Smooth muscle cell (in vitro differentiated cells): Measurements from ENCODE around the gene LHFPL2. TPM values are rescaled to one million over a fixed set of nuclear protein-coding genes. Genes with fewer than 3 reads are reported as not detected.

ENCODE experiments used
- DNase-seq: peaks from one replicate; lab custom pipeline; 2025; ENCODE audit not compliant: unreplicated experiment; lab: John Stamatoyannopoulos, UW
- H2AFZ ChIP-seq: fragments of 200-600 bp; sonication (generic); 2 replicates; pipeline ENCODE4 v1.6.0; 2016; ENCODE audit warnings: antibody characterized with exemption, low read depth, mild to moderate bottlenecking
- H3F3A ChIP-seq: fragments of 200-600 bp; sonication (generic); 2 replicates; pipeline ENCODE4 v1.6.0; 2017; ENCODE audit warnings: antibody characterized with exemption, low read depth
- H3K27ac ChIP-seq: fragments of 200-600 bp; sonication (generic); 2 replicates; pipeline ENCODE4 v1.5.1; 2016; ENCODE audit warnings: low read depth, mild to moderate bottlenecking
- H3K27me3 ChIP-seq: fragments of 200-600 bp; sonication (generic); 2 replicates; pipeline ENCODE4 v1.6.1; 2016; ENCODE audit warnings: low read depth, mild to moderate bottlenecking
- H3K36me3 ChIP-seq: fragments of 200-600 bp; sonication (generic); 2 replicates; pipeline ENCODE4 v1.5.1; 2016; ENCODE audit warnings: low read depth
- H3K4me1 ChIP-seq: fragments of 200-600 bp; sonication (generic); 2 replicates; pipeline ENCODE4 v1.5.1; 2016; ENCODE audit warnings: low read depth
- H3K4me2 ChIP-seq: fragments of 200-600 bp; sonication (generic); 2 replicates; pipeline ENCODE4 v1.6.0; 2016; ENCODE audit warnings: mild to moderate bottlenecking
- H3K4me3 ChIP-seq: fragments of 200-600 bp; sonication (generic); 2 replicates; pipeline ENCODE4 v1.5.1; 2016; ENCODE audit warnings: mild to moderate bottlenecking
- H3K79me2 ChIP-seq: fragments of 200-600 bp; sonication (generic); 2 replicates; pipeline ENCODE4 v1.6.0; 2016; ENCODE audit warnings: low read depth, mild to moderate bottlenecking
- H3K9ac ChIP-seq: fragments of 200-600 bp; sonication (generic); 2 replicates; pipeline ENCODE4 v1.6.0; 2016; ENCODE audit warnings: low read depth
- H3K9me3 ChIP-seq: fragments of 200-600 bp; sonication (generic); replicated peaks from 2 replicates; pipeline ENCODE4 v1.5.1; 2016; ENCODE audit warnings: low read depth
- H4K20me1 ChIP-seq: fragments of 200-600 bp; sonication (generic); 2 replicates; pipeline ENCODE4 v1.6.0; 2016; ENCODE audit warnings: low read depth
- WGBS: methylation state at CpG from one replicate; pipeline ENCODE4 v1.1.7; 2016; ENCODE audit warnings: low lambda C conversion rate; 5-methylcytosine and 5-hydroxymethylcytosine counted together
- polyA plus RNA-seq: library from polyadenylated mRNA; unstranded; fragments of >200 nt; fragmentation: Nextera tagmentation; extraction: Ambion mirVana; gene quantifications from 2 replicates; pipeline ENCODE4 v1.2.1, GENCODE V29; 2016
- total RNA-seq: library from RNA; depleted of rRNA; stranded (reverse); fragments of >200 nt; gene quantifications from 2 replicates; pipeline ENCODE4 v1.2.3, GENCODE V29; 2014
- TF ChIP-seq, protein P1 (sequence below): fragments of 200-600 bp; sonication (generic); IDR thresholded peaks from 2 replicates; pipeline ENCODE4 v1.5.1; 2017; ENCODE audit warnings: borderline replicate concordance, mild to moderate bottlenecking, antibody characterized with exemption; ENCODE audit not compliant: insufficient read depth, poor library complexity, severe bottlenecking

The LHFPL2 gene
- total and polyA plus RNA-seq, 2 experiments from 2014 or later = 13.4 to 18.6 TPM

GRCh38 chr5:78561261-78561660, 87.3 kb downstream of the LHFPL2 start:
- H3K4me1 ChIP-seq = no peaks in the 10 kb centered on the region
- H3K4me2 ChIP-seq = no peak overlapping the region
- peaks cover 4% of the 10 kb centered on the region for H3F3A ChIP-seq
- peaks cover 48% of the 10 kb centered on the region for H3K79me2 ChIP-seq
- H4K20me1 ChIP-seq = peaks cover 3% of the 10 kb centered on the region
- no peak overlapping the region for H3K4me3 ChIP-seq
- DNase-seq = no peak
- H3K36me3 ChIP-seq = no peaks in the 10 kb centered on the region
- no peaks in the 10 kb centered on the region for H3K9me3 ChIP-seq
- no peaks in the 10 kb centered on the region for H3K27me3 ChIP-seq
- no peak overlapping the region for H2AFZ ChIP-seq
- TF ChIP-seq, protein P1, sequence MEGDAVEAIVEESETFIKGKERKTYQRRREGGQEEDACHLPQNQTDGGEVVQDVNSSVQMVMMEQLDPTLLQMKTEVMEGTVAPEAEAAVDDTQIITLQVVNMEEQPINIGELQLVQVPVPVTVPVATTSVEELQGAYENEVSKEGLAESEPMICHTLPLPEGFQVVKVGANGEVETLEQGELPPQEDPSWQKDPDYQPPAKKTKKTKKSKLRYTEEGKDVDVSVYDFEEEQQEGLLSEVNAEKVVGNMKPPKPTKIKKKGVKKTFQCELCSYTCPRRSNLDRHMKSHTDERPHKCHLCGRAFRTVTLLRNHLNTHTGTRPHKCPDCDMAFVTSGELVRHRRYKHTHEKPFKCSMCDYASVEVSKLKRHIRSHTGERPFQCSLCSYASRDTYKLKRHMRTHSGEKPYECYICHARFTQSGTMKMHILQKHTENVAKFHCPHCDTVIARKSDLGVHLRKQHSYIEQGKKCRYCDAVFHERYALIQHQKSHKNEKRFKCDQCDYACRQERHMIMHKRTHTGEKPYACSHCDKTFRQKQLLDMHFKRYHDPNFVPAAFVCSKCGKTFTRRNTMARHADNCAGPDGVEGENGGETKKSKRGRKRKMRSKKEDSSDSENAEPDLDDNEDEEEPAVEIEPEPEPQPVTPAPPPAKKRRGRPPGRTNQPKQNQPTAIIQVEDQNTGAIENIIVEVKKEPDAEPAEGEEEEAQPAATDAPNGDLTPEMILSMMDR = no peak
- 97% methylated on average over 12 of the region's 12 CpGs for WGBS
- no peak overlapping the region for H3K27ac ChIP-seq
- H3K9ac ChIP-seq = no peak overlapping the region

GRCh38 chr5:78560000-78560855, 88.3 kb downstream of the LHFPL2 start:
- no peaks in the 10 kb centered on the region for H4K20me1 ChIP-seq
- DNase-seq = no peak
- TF ChIP-seq, protein P1 = no peak
- no peak overlapping the region for H3K4me2 ChIP-seq
- peaks cover 46% of the 10 kb centered on the region for H3K79me2 ChIP-seq
- no peak overlapping the region for H2AFZ ChIP-seq
- no peaks in the 10 kb centered on the region for H3K4me1 ChIP-seq
- H3K9ac ChIP-seq = no peak overlapping the region
- no peak overlapping the region for H3K4me3 ChIP-seq
- no peaks in the 10 kb centered on the region for H3K27me3 ChIP-seq
- H3K9me3 ChIP-seq = no peaks in the 10 kb centered on the region
- H3K36me3 ChIP-seq = no peaks in the 10 kb centered on the region
- 96% methylated on average over 6 of the region's 6 CpGs for WGBS
- H3F3A ChIP-seq = peaks cover 4% of the 10 kb centered on the region
- H3K27ac ChIP-seq = no peak overlapping the region

DNA sequence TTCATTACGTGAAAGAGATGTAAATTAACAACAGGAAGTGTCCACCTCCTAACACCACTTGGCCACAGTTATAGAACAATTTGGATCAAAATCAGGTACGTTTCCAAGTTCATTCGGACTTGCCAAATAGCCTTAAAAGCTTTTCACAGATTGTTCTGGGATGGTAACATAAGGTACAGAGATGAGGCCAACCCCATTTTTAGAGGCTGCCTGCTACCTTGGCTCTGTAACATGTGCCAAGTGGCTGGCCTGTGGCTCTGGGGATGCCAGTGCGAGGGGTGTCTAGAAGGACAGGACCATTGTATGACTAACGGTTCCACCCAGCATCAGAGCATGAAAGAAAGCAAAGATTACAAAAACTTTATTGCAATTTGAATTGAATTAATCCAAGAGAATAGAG, 91.0 kb downstream of the LHFPL2 start:
- WGBS = 98% methylated on average over 5 of the region's 5 CpGs
- Histone ChIP-seq H3K36me3 (no peaks in the 10 kb centered on the region), H2AFZ (no peak overlapping the region), H3K4me1 (no peaks in the 10 kb centered on the region), H3K4me3 (no peak overlapping the region), H4K20me1 (no peaks in the 10 kb centered on the region), H3K4me2 (no peak overlapping the region), H3K27ac (no peak overlapping the region), H3K27me3 (no peaks in the 10 kb centered on the region), H3F3A (no peaks in the 10 kb centered on the region), H3K9ac (no peak overlapping the region), H3K9me3 (no peaks in the 10 kb centered on the region), H3K79me2 (peaks cover 55% of the 10 kb centered on the region)
- no peak for DNase-seq
- TF ChIP-seq, protein P1 = no peak

DNA sequence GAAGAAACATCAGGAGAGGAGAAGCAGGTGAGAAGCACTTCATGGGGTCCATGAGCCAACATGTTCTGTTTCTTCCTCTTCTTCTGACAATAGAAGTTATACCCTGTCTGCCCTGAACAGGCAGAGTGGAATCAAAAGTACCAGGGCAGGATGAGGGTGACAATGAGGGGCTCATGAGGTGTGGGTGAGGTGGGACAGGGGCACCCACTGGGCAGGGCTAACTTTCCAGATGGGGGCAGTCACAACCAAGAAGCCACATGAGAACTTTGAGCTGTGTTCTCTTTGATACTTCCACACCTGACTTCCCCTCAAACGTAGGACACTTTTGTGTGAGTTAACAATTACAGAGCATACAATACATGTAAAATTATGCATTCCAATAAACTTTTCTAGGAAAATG, 92.7 kb downstream of the LHFPL2 start:
- 85% methylated on average over 1 of the region's 1 CpG for WGBS
- H3K36me3 ChIP-seq = no peaks in the 10 kb centered on the region

More for the DNA sequence above, 92.7 kb downstream of the LHFPL2 start:
- Histone ChIP-seq H3K9me3 (no peaks in the 10 kb centered on the region), H3K27ac (no peak overlapping the region), H3K9ac (no peak overlapping the region), H3F3A (no peaks in the 10 kb centered on the region), H3K4me2 (no peak overlapping the region), H4K20me1 (no peaks in the 10 kb centered on the region), H2AFZ (no peak overlapping the region), H3K79me2 (peaks cover 57% of the 10 kb centered on the region), H3K4me3 (no peak overlapping the region), H3K27me3 (no peaks in the 10 kb centered on the region), H3K4me1 (no peaks in the 10 kb centered on the region)
- DNase-seq = no peak
- TF ChIP-seq, protein P1 = no peak
